ENCODE data around the gene UPK3BL1.
"Not testable (repeated sequence)": the region's sequence is repeated elsewhere in the genome, so short reads cannot be mapped to it uniquely, and the experiment has no call there.

The UPK3BL1 gene

DNA sequence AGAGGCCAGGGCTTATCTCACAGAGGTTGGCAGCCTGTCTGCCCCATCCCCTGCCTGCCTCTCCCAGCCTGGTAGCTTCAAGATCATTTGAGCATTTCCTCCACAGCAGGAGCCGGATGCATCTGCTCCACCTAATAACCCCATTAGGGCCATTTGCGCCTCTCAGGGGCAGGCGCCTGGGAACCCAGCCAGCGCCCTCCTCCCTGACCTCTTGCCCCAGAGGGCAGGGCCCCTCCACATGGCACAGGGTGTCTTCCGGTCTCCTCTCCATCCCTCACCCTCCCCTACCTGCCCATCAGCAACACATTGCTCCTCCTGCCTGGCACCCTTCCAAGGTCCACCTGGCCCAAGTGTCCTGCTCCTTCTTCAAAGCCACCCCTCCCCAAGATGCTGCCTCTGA is 7.2 kb downstream of the UPK3BL1 start:
- DNase-seq (ENCODE audit: extremely low spot score); POLR2A ChIA-PET; CTCF ChIA-PET: not testable (repeated sequence)

DNA sequence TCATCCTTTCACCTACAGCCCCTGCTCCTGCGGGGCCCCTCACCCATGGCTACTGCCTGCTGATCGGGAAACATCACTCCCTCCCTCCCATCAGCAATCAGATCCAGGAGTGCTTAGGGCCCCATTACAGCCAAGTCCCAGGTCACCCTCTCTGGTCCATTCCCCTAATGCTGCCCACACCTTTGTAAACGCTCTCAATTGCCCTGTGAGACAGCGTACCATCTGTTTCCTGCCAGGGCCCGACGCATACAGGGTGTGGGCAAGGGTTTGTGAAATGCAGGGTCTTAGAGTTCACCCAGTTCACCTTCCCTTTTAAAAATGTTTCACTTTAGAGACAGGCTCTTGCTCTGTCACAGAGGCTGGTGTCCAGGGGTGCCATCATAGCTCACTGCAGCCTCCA is 8.3 kb downstream of the UPK3BL1 start:
- CTCF ChIA-PET; DNase-seq (ENCODE audit: extremely low spot score); POLR2A ChIA-PET: not testable (repeated sequence)

DNA sequence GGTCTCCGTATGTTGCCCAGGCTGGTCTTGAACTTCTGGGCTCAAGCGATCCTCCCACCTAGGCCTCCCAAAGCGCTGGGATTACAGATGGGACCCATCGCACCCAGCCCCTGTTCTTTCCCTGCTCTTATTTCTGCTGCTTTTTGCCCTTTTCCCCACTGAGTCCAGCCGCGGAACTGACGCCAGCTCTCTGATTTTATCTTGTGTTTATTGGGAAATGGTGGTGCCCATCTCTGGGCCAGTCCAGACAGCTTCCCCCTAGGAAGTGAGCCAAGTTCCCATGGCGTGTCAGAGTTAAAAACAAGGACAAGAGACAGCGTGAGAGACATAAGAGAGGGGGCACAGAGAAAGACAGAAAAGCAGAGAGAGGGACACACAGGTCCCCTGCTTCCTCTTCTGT is 12.0 kb downstream of the UPK3BL1 start:
- POLR2A ChIA-PET; CTCF ChIA-PET; DNase-seq (ENCODE audit: extremely low spot score): not testable (repeated sequence)

DNA sequence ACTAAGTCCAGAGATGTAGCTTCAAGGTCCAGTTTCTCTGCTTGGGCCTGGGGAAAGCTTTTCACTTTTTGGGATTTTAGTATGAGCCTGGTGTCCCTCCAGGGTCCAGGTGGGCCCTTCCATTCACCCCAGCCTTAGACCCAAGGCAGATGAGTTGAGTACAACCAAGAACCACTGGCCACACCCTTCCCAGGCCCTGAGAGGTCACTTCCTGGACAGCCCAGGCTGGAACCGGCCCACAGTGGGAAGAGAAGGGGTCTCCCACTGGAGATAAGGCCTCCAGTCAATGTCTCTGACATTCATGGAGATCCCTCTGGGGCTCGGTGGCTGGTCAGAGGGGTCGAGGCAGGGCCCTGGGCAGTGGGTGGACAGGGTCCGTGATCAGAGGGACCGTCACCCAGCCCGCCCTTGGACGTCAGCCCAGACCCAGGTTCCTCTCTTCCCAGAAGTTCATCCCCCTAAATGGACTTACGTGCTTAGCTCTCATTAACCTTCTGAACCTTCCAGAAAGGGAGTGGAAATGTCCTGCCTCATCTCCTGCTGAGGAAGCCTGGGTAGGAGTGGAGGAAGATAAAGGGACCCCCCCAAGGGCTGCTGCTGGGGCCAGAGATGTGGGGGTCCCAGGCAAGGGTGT is 15.2 kb downstream of the UPK3BL1 start:
- DNase-seq (ENCODE audit: extremely low spot score); POLR2A ChIA-PET; CTCF ChIA-PET: not testable (repeated sequence)

DNA sequence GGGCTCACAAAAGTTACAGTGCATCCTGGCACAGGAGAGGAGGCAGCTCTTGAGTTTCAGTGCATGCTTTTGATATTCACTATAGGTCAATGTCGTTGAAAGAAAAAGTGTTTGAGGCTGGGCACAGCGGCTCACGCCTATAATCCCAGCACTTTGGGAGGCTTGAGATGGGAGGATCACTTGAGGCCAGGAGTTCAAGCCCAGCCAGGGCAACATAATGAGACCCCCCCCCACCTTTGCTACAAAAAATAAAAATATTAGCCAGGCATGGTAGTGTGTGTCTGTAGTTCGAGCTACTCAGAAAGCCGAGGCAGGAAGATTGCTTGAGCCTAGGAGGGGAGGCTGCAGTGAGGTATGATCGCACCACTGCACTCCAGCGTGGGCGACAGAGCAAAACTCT is 24.5 kb downstream of the UPK3BL1 start:
- POLR2A ChIA-PET; DNase-seq (ENCODE audit: extremely low spot score); CTCF ChIA-PET: not testable (repeated sequence)

DNA sequence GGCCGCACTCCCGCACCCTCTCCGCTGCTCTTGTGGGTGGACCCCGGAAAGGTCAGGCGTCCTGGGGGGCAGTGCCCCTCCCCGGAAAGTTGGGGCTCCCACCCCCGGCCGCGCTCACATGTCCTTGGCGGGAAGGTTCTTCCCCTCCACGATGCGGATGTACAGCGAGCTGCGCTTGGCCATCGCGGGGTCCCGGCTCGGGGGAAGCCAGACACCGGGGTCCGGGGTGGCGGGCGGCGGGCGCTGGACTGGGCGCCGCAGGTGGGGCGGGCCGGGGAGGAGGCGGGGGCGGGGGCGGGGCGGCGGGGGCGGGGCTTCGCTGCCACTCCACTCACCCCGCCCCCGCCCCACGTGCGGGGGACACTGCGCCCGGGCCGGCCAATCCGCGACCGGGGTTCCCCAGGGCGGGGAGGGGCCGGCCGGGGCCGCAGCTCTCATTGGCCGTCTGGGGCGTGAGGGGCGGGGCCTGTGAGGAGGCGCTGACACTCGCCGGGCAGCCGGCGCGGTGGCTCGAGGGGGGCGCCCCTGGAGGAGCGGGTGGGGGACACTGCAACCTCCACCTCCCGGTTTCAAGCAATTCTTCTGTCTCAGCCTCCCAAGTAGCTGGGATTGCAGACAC is 26.0 kb downstream of the UPK3BL1 start, which contains the start of gene RASA4:
Gene RASA4 (minus strand): TSS at position 250 of the 619 bp plus-strand sequence. CDS start 67 bp downstream, at position 183.
- DNase-seq (ENCODE audit: extremely low spot score); CTCF ChIA-PET; POLR2A ChIA-PET: not testable (repeated sequence)

DNA sequence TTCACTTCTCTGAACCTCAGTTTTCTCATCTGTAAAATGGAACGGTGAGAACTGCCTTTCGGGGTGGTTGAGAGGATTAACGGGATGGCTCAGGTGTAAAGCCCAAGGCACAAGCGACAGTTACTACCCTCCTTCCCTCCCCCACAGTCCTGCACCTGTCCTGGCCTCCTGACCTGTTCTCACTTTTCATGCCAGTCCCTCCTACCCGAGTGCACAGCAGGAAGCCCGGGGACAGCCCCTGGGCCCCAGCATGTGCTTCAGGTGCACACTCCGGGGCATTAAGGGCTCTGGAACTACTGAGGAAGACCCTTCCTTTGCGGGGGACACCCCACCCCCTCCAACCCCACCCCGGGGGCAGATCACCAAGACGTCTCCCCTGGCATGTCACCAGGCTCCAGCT is 26.7 kb downstream of the UPK3BL1 start:
- POLR2A ChIA-PET; CTCF ChIA-PET; DNase-seq (ENCODE audit: extremely low spot score): not testable (repeated sequence)

DNA sequence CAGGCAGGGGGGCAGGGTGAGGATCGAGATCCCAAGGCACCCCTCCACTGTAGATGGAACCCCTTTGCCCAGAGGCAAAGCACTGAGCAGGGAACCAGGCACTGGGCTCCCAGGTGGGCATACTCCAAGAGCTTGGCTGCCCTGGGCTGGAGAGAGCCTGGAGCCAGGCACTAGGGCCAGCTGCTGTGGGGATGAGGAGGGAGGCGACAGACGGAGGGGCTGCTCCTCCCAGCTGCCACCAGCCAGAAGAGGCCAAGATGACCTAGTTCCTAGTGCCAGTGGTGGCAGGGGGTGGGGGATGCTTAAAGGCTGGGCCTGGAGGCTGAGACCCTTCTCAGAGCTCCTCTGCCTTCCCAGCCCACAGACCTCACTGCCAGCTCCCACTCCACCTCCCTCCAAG is 27.7 kb downstream of the UPK3BL1 start:
- DNase-seq (ENCODE audit: extremely low spot score); CTCF ChIA-PET; POLR2A ChIA-PET: not testable (repeated sequence)

DNA sequence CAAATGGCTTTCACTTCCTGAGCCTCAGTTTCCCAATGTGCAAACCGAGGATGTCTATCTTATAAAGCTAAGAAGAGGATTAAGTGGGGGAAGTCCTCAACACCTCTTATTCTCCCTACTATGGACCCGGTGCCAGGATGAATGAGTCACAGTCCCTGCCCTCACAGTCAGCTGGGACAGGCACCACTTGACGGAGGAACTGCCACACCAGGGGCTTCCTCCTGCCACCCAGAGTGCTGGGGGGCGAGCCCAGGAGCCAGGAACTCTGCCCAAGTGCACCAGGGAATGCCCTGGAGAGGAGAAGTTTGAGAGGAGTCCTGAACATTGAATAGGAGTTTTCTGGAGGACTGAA is 28.3 kb downstream of the UPK3BL1 start:
- POLR2A ChIA-PET; DNase-seq (ENCODE audit: extremely low spot score): not testable (repeated sequence)

DNA sequence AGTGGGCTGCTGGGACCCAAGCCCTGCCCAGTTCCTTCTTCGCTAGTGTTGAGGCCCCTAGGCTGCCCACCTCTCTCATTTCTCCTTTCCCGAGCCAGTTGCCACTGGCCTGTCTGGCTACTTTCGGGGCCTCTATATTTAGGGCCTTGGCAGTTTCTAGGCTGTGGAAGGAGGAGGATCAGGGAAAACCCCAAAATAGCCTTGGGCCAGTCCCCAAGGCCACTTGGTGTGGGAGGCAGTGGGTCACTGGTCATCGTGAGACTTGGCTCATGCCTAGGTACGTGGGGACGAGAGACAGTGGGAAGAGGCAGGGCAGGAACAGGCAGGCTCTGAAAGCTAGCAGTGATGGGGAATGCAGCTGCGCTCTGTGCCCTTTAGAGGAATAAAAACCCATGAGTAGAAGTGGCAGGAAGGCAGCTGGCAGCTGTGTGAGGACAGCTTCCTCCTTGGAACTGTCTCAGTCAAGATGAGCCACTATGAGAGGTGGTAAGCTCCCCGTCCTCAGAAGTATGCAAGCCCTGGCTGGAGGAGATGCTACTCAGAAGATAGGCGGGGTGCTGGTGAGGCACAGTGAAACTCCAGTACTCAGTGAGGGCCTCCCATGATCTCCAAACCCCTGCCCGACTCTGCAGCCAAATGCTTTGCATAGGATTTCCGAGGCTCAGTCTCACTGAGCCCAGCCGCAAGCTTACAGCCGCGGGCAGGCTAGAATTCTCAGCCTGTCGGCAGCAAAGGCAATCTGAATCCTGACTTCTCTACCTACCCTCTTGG is 28.8 kb downstream of the UPK3BL1 start:
- CTCF ChIA-PET = not testable (repeated sequence)

More for the DNA sequence above, 28.3 kb downstream of the UPK3BL1 start:
- CTCF ChIA-PET = not testable (repeated sequence)

DNA sequence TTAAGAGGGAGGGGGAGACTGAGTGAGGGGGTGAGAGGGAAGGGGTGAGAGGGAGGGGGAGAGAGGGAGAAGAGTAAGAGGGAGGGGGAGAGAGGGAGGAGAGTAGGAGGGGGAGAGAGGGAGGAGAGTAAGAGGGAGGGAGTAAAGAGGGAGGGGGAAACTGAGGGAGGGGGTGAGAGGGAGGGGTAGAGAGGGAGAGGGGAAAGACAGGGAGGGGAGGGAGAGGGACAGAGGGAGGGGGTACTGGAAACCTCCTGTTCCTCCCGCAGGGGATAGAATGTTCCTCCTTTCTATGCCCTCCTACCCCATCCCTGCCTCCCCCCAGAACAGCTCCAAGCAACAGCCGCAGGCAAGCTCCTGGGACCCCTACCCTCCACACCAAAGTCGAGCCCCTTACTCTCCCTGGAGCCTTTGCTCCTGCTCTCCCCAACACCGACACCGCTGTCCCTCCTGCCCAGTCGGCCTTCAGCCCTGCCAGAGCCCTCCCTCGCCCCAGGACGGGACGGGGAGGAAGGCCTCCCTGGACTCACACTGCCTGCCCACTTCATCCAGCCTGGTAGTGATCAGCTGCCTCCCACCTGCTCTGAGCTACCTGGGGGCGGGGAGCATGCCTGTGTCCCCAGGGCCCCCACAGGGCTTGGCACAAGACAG is 30.8 kb downstream of the UPK3BL1 start:
- POLR2A ChIA-PET; DNase-seq (ENCODE audit: extremely low spot score); CTCF ChIA-PET: not testable (repeated sequence)

More for the DNA sequence above, 28.8 kb downstream of the UPK3BL1 start:
- POLR2A ChIA-PET; DNase-seq (ENCODE audit: extremely low spot score): not testable (repeated sequence)

DNA sequence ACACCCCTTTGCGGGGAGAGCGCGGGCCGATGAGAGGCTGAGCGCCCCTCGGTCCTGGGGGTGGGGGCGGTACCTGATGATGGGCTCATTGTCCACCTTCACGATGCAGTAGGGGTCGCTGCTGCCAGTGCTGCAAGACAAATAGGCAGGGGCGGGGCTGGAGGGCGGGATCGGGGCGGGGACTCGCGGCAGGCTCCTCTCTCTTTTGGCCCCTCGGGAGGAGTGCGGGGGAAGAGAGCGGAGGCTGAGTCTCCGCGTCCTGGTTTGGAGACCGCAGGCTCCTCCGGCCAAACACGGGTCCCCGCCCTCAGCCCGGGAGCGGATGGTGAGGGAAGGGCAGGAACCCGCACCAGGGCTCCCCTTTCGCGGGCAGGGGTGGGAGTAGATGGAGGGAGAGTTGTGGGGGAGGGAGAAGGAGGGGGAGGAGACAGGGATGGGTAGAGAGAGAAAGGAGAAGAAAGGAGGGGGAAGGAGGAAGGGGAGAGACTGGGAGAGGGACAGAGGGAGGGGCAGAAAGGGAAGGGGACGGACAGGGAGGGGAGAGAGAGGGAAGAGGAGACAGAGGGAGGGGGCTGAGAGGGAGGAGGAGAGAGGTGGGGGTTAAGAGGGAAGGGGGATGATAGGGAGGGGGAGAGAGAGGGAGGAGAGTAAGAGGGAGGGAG is 31.4 kb downstream of the UPK3BL1 start:
- DNase-seq (ENCODE audit: extremely low spot score); CTCF ChIA-PET; POLR2A ChIA-PET: not testable (repeated sequence)

DNA sequence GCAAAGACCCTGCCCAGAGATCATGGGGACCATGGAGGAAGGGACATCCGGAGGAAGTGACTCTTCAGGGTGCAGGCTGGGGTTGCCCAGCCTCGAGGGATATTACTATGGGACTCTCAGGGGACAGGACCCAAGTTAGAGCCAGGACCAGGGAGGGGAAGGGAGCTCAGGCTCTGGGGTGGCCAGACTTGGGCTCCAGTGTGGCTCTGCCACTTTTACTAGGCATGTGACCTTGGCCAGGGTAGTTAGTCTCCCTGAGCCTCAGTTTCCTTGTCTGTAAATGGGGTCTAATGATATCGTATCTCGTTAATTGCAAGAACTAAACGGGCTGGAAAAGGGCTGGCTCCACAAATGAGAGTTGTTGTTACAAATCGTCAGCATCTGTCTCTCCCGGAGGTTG is 32.1 kb downstream of the UPK3BL1 start:
- CTCF ChIA-PET; DNase-seq (ENCODE audit: extremely low spot score); POLR2A ChIA-PET: not testable (repeated sequence)

DNA sequence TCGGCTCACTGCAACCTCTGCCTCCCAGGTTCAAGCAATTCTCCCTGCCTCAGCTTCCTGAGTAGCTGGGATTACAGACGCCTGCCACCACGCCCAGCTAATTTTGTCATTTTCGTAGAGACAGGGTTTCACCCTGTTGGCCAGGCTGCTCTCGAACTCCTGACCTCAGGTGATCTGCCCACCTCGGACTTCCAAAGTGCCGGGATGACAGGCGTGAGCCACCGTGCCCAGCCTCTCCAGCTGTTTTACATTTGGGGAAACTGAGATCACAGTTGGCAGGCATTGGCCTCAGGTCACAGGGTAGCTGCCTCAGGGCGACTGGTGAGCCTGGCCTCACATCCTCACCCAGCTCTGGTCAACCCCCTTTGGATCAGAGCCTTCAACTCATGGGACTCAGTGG is 32.9 kb downstream of the UPK3BL1 start:
- DNase-seq (ENCODE audit: extremely low spot score); CTCF ChIA-PET; POLR2A ChIA-PET: not testable (repeated sequence)

DNA sequence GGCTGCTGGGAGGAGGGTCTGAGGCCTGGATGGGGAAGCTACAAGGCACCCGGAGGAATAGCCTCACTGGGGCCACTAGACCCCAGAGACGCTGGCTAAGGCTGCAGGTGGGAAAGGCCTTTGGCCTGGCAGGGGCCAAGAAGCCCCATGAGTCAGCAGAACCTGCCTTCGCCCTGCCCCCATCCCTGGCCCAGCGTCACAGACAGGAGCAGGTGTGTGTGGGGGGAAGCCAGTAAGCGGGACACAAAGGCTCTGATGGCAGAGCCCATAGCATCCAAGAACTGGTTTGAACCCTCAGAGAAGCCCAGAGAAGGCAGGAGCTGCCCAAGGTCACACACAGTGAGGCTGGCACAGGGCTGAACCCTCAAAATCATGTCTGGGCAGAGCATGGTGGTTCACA is 35.7 kb downstream of the UPK3BL1 start:
- DNase-seq (ENCODE audit: extremely low spot score); POLR2A ChIA-PET; CTCF ChIA-PET: not testable (repeated sequence)

DNA sequence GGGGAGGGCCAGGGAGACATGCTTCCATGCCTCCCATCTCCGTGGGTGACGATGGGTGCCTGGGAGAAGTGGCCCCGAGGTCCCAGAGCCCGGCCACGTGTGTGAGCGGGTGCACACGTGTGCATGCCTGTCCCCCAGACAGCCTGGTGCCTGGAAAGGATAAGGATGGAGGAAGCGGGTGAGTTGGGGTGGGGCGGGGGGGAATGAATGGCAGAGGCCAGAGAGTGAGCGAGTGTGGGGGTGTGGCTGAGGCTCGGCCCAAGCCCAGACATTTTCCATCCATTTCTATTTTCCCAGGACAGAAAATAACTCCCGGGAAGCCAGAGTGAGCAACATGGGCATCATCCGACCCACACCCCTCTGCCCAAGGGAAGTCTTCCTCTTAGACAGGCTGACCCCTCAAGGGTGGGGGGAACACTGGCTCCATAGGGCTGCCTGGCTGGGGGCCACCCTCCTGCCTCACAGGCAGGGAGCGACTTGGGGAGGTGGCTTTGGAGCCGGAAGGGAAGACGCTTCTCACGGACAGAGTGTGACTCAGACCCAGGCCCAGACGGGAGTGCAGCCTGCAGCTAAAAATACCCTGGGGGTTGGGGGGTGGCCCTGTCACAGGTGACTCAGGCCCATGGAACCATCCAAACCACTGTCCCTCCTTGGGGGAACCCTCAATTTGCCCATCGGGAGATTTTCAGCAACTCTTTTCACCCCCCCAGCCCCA is 38.0 kb downstream of the UPK3BL1 start:
- DNase-seq (ENCODE audit: extremely low spot score); CTCF ChIA-PET; POLR2A ChIA-PET: not testable (repeated sequence)

DNA sequence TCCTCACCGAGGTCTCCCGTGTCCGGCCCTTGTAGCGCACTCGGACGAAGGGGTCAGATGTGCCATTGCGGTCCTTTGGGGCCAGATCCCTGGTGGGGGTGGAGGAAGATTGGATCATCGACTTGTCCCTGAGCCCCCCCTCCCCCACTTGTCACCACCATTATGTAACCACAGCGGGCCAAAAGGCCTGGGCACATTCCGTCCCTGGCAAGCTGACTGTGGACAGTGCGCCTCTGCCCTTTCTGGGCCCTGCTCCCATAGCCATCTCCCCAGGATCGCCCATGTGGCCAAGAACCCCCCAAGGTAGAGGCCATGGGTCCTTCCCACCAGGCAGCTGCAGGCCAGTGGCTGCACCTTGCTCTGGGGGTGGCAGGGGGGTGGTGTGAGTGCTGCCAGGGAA is 40.3 kb downstream of the UPK3BL1 start:
- CTCF ChIA-PET; DNase-seq (ENCODE audit: extremely low spot score); POLR2A ChIA-PET: not testable (repeated sequence)

DNA sequence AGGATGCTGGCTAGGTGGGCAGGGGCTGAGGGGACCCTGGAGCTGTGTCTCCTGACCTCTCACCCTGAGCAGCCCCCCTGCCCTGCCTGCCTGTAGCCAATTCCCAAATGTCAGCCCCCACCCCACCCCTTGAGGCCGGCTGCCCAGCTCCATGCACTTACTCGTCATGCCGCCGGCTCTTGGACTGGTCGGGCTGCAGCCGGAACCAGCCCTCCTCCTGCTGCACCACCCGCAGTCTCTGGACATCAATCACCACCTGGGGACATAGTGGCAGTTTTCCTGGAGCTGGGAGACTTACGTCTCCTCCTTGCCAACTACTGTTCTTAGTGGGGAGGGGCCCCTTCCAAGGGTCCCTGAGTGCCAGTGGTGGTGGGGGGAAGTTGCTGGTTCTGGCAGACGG is 42.9 kb downstream of the UPK3BL1 start:
- CTCF ChIA-PET; DNase-seq (ENCODE audit: extremely low spot score); POLR2A ChIA-PET: not testable (repeated sequence)

Measured in HEK293T (cell line).